Endothelial cell of umbilical vein (primary cell): ENCODE results near the gene SLC25A28.

Experiments
- CTCF ChIP-seq, 2 donors: IDR thresholded peaks; 1 replicate in 1 of 2; 2 replicates in 1 of 2; pipeline ENCODE4 v1.5.1; 2011; ENCODE audit warnings: low read length in 2 of 2, mild to moderate bottlenecking in 2 of 2, moderate library complexity in 2 of 2, control low read depth in 1 of 2, inconsistent platforms in 1 of 2, low read depth in 1 of 2; ENCODE audit not compliant: insufficient read depth in 1 of 2; ENCODE audit errors: extremely low read depth in 1 of 2
- EZH2 ChIP-seq: IDR thresholded peaks from 2 replicates; pipeline ENCODE4 v1.6.1; 2012; ENCODE audit warnings: borderline replicate concordance, low read depth, mild to moderate bottlenecking, moderate library complexity, low read length, inconsistent platforms; ENCODE audit not compliant: severe bottlenecking
- FOS ChIP-seq: IDR thresholded peaks from 2 replicates; pipeline ENCODE4 v1.6.1; 2011; ENCODE audit warnings: mild to moderate bottlenecking, low read length, moderate library complexity, borderline replicate concordance; ENCODE audit not compliant: insufficient read depth
- JUN ChIP-seq: IDR thresholded peaks from 2 replicates; pipeline ENCODE4 v1.6.1; 2011; ENCODE audit warnings: borderline replicate concordance, low read depth; ENCODE audit not compliant: insufficient read length, insufficient read depth
- MAX ChIP-seq: IDR thresholded peaks from 2 replicates; pipeline ENCODE4 v1.6.1; 2011; ENCODE audit not compliant: insufficient read depth, insufficient read length
- MYC ChIP-seq: IDR thresholded peaks from one replicate; pipeline ENCODE4 v1.6.1; 2011; ENCODE audit warnings: mild to moderate bottlenecking, low read depth, low read length
- POLR2A ChIP-seq: IDR thresholded peaks from 2 replicates; pipeline ENCODE4 v1.6.1; 2012; ENCODE audit warnings: low read depth, mild to moderate bottlenecking, control low read depth, low read length
- POLR2AphosphoS5 ChIP-seq: IDR thresholded peaks from 2 replicates; pipeline ENCODE4 v1.6.1; 2012; ENCODE audit warnings: low read depth, mild to moderate bottlenecking, control low read depth, low read length, moderate library complexity; ENCODE audit not compliant: insufficient read depth

GRCh38 chr10:99660662-99661376 is 40.6 kb upstream of the SLC25A28 start:
- TF ChIP-seq CTCF (IDR thresholded peaks at IDR 0.05; ENCODE audit: extremely low read depth in 1 of 2, insufficient read depth in 1 of 2, low read depth in 1 of 2, low read length in 2 of 2) = no peak
- no peak for TF ChIP-seq POLR2AphosphoS5
- no peak for TF ChIP-seq MAX
- no peak for TF ChIP-seq EZH2
- no peak for TF ChIP-seq POLR2A
- TF ChIP-seq FOS = no peak
- TF ChIP-seq JUN = no peak
- no peak for TF ChIP-seq MYC
